ENCODE measurements around the gene OBI1. TPM values are rescaled to one million over a fixed set of nuclear protein-coding genes. Genes with fewer than 3 reads are reported as not detected.

OBI1 gene
- total and polyA plus RNA-seq, 9 of the 15 experiments (the other 6 are each of a cell fraction or from before 2014, with no cell fraction given) = 8.7 to 18.4 (median 14.2) TPM

- TF ChIP-seq RBFOX2 (IDR thresholded peaks at IDR 0.05; ENCODE audit: low read depth, low read length) = peak; percentile 85
- peak; percentile 68 for TF ChIP-seq EP400 (IDR thresholded peaks at IDR 0.05)
- peak; percentile 68 for TF ChIP-seq CXXC5 (CRISPR knock-in tag; IDR thresholded peaks at IDR 0.05)
- TF ChIP-seq ZNF507 (tag; conservative IDR thresholded peaks at IDR 0.05) = no peak
- TF ChIP-seq CREB1 (IDR thresholded peaks at IDR 0.05) = no peak
- peak; percentile 25; the same call in 1 of the 2 replicates for TF ChIP-seq CREB1 (CRISPR knock-in tag; IDR thresholded peaks at IDR 0.05)
- TF ChIP-seq ZBTB17 (CRISPR knock-in tag; IDR thresholded peaks at IDR 0.05) = no peak
- TF ChIP-seq CHAMP1 (IDR thresholded peaks at IDR 0.05) = no peak
- TF ChIP-seq HSF4 (CRISPR knock-in tag; IDR thresholded peaks at IDR 0.05; ENCODE audit: borderline replicate concordance) = no peak
- TF ChIP-seq ZNF347 (CRISPR knock-in tag; IDR thresholded peaks at IDR 0.05; ENCODE audit: low read depth) = no peak
- peak; percentile 51; the same call in 1 of the 2 replicates for TF ChIP-seq HDAC2 (IDR thresholded peaks at IDR 0.05)
- 0 out of 4 replicates have a peak, but pooled peaks of 1 of the 2 experiments have one; percentile 19 for TF ChIP-seq UBTF (IDR thresholded peaks at IDR 0.05; ENCODE audit: borderline replicate concordance in 1 of 2, low read depth in 2 of 2, low read length in 2 of 2)
- no peak for TF ChIP-seq TRIM28 (IDR thresholded peaks at IDR 0.05)
- peak; percentile 77 to 88 for TF ChIP-seq E2F6 (IDR thresholded peaks at IDR 0.05; ENCODE audit: borderline replicate concordance in 1 of 2, extremely low read depth in 1 of 2, insufficient read depth in 1 of 2, insufficient read length in 1 of 2, low read depth in 1 of 2, low read length in 1 of 2, poor library complexity in 1 of 2, severe bottlenecking in 1 of 2)
- peak; percentile 95 for TF ChIP-seq MTA3 (IDR thresholded peaks at IDR 0.05; ENCODE audit: borderline replicate concordance)
- peak; percentile 25; the same call in 1 of the 2 replicates for TF ChIP-seq NFIC (IDR thresholded peaks at IDR 0.05)
- TF ChIP-seq ARID2 (IDR thresholded peaks at IDR 0.05) = no peak
- no peak for TF ChIP-seq JUND (IDR thresholded peaks at IDR 0.05; ENCODE audit: borderline replicate concordance, low read depth, low read length)
- TF ChIP-seq JUND (tag; IDR thresholded peaks at IDR 0.05; ENCODE audit: borderline replicate concordance, low read depth, low read length) = no peak
- TF ChIP-seq CTBP1 (IDR thresholded peaks at IDR 0.05; ENCODE audit: borderline replicate concordance) = peak; percentile 48; the same call in 1 of the 2 replicates
- no peak for TF ChIP-seq ZNF175 (CRISPR knock-in tag; IDR thresholded peaks at IDR 0.05; ENCODE audit: low read depth)
- TF ChIP-seq ZNF511 (CRISPR knock-in tag; IDR thresholded peaks at IDR 0.05) = peak; percentile 65; the same call in 1 of the 2 replicates
Observed at GRCh38 chr13:78658630-78659449, at the start of gene OBI1 (continued).

All from K562 (cell line).